ENCODE measurements around the gene ESRRA. TPM values are rescaled to one million over a fixed set of nuclear protein-coding genes. Genes with fewer than 3 reads are reported as not detected.

Gene ESRRA
- total RNA-seq, 2 donors from 2014 or later = 40.5 to 42.4 TPM

DNA sequence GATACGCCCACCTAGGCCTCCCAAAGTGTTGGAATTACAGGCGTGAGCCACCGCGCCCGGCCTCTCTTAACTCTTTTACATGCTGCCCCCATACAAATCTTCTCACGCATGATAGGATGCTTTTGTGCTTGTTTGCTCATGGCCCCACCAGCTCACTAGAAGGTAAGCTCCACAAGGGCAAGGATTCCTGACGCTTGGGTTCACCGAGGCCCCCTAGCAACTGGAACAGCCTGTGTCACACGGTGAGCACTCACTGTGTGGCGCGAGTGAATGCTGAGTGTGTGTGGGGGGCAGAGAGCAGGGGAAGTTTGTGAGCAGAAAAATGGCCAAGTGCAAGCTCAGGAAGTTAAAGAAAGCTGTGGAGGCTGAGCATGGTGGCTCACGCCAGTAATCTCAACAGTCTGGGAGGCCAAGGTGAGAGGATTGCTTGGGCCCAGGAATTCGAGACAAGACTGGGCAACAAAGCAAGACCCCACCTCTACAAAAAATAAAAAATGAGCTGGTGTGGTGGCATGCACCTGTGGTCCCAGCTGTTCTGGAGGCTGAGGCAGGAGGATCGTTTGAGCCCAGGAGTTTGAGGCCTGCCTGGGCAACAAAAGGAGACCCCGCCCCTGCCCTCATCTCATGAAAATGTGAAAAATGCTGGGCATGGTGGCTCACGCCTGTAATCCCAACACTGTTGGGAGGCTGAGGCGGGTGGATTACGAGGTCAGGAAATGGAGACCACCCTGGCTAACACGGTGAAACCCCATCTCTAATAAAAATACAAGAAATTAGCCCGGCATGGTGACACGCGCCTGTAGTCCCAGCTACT, 23.2 kb upstream of the ESRRA start:
- ATAC-seq (replicated peaks in 1 of 2) (no peak), DNase-seq (no peak)
- no peak overlapping the region for H3K4me3 Mint-ChIP-seq
- H3K27me3 Mint-ChIP-seq (ENCODE audit: low read depth) = no peaks in the 10 kb centered on the region
- H3K36me3 Mint-ChIP-seq (ENCODE audit: insufficient read depth in 2 of 2) = peaks cover 2 to 6% of the 10 kb centered on the region in 2 donors
- no peak overlapping the region for H3K27ac Mint-ChIP-seq
- peaks cover 26% of the 10 kb centered on the region for H3K4me1 Mint-ChIP-seq (ENCODE audit: low read depth)
- H3K9me3 Mint-ChIP-seq = no peaks in the 10 kb centered on the region

DNA sequence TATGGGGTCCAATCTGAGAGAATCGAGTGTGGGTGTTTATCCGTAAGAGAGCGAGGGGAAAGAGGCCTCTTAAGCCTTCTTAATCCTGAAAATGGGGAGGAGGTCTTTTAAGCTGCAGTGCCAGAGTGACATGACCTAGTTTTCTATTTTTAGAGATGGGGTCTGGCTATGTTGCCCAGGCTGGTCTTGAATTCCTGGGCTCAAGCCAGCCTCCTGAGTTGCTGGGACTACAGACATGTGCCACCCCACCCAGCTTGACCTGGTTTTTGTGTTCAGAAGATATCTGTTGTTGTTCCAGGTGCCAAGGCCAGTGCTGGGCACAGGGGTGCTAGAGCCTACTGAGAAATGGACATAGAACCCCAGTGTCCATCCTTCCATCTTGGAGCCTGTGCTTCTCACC, 22.2 kb upstream of the ESRRA start:
- Mint-ChIP-seq H3K36me3 (ENCODE audit: insufficient read depth in 2 of 2) (peaks cover 2 to 6% of the 10 kb centered on the region in 2 donors), H3K27ac (no peak overlapping the region), H3K27me3 (ENCODE audit: low read depth) (no peaks in the 10 kb centered on the region), H3K4me3 (peak overlapping the region; percentile 46 to 53), H3K4me1 (ENCODE audit: low read depth) (peaks cover 26% of the 10 kb centered on the region), H3K9me3 (no peaks in the 10 kb centered on the region)
- ATAC-seq (replicated peaks in 1 of 2) = no peak
- no peak for DNase-seq

- H3K4me3 Mint-ChIP-seq = peak within 1 kb of the TSS; percentile 93 to 94
- peak within 1 kb of the TSS; percentile 82 for H3K27ac Mint-ChIP-seq
- DNase-seq (peak; percentile 91 to 94), ATAC-seq (replicated peaks in 1 of 2) (peak; percentile 91 to 92)
- H3K27me3 Mint-ChIP-seq (ENCODE audit: low read depth) = no peaks in the 10 kb centered on the region
- H3K4me1 Mint-ChIP-seq (ENCODE audit: low read depth) = peaks cover 26% of the 10 kb centered on the region
- no peaks in the 10 kb centered on the region for H3K9me3 Mint-ChIP-seq
- peaks cover 2 to 5% of the 10 kb centered on the region in 2 donors for H3K36me3 Mint-ChIP-seq (ENCODE audit: insufficient read depth in 2 of 2)
Observed at GRCh38 chr11:64284048-64284961, 21.0 kb upstream of the ESRRA start, which contains the start of gene BAD. TSS of gene BAD (minus strand) at chr11:64284665. CDS start at chr11:64284368, 297 bp downstream.

- ATAC-seq (replicated peaks in 1 of 2) (peak; percentile 71 to 76), DNase-seq (peak; percentile 94 to 97)
- no peaks in the 10 kb centered on the region for H3K9me3 Mint-ChIP-seq
- H3K27me3 Mint-ChIP-seq (ENCODE audit: low read depth) = peaks cover under 1% of the 10 kb centered on the region
- peaks cover 26% of the 10 kb centered on the region for H3K4me1 Mint-ChIP-seq (ENCODE audit: low read depth)
- peak within 1 kb of the TSS; percentile 87 for H3K27ac Mint-ChIP-seq
- H3K4me3 Mint-ChIP-seq = peak within 1 kb of the TSS; percentile 93 to 94
- peaks cover 3 to 5% of the 10 kb centered on the region in 2 donors for H3K36me3 Mint-ChIP-seq (ENCODE audit: insufficient read depth in 2 of 2)
Observed at GRCh38 chr11:64284962-64285884, 20.1 kb upstream of the ESRRA start, which contains the start of gene GPR137. TSS of gene GPR137 (plus strand) at chr11:64285848. CDS start at chr11:64286525, 677 bp downstream.

DNA sequence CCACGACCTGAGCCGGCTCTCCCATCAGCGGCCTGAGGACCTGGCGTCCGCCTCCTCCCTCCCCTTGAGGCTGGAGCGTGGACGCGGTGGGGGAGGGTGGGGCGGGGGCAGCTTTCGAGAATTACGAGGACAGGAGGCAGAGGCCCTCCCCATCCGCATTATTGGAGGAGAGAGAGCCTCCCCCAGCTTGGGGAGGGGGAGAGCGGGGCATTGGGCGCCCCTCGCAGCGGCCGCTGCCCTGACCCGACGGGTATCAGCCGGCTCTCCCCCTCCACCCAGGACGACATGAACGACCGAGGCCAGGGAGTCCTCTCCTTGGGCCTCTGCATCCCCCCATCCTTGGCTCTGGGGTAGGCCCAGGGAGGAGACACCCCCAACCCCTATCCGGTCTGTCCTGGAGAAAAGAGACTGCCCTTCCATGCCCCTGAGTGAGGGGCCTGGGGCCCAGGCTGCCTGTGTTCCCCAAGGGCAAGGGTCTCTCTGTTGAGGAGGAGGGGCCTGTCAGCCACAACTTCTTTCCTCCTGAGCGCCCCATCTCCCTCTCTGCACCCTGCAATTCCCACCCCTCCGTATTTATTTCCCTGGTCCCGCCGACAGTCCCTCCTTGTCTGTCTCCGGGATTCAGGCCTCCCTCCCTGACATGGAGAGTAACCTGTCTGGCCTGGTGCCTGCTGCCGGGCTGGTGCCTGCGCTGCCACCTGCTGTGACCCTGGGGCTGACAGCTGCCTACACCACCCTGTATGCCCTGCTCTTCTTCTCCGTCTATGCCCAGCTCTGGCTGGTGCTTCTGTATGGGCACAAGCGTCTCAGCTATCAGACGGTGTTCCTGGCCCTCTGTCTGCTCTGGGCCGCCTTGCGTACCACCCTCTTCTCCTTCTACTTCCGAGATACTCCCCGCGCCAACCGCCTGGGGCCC, 19.2 kb upstream of the ESRRA start:
- H3K27me3 Mint-ChIP-seq (ENCODE audit: low read depth) = peaks cover 9% of the 10 kb centered on the region
- H3K4me3 Mint-ChIP-seq = peak overlapping the region; percentile 86 to 93
- peaks cover 26% of the 10 kb centered on the region for H3K4me1 Mint-ChIP-seq (ENCODE audit: low read depth)
- H3K9me3 Mint-ChIP-seq = no peaks in the 10 kb centered on the region
- ATAC-seq (replicated peaks in 1 of 2) = no peak
- peaks cover 5 to 9% of the 10 kb centered on the region in 2 donors for H3K36me3 Mint-ChIP-seq (ENCODE audit: insufficient read depth in 2 of 2)
- peak in 1 of 2 donors; percentile 45 for DNase-seq
- peak overlapping the region; percentile 87 for H3K27ac Mint-ChIP-seq

DNA sequence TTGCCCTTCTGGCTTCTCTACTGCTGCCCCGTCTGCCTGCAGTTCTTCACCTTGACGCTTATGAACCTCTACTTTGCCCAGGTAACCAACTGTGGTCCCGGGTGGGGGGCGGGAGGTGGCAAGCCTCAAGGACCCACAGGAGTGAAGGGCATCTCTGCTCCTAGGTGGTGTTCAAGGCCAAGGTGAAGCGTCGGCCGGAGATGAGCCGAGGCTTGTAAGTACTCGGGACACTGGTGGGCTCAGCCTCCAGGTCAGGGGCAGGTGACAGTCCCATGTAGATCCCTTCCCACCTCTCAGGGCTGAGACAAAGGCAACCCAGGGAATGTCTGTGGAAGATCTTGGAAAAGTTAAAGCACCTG, 18.5 kb upstream of the ESRRA start:
- H3K36me3 Mint-ChIP-seq (ENCODE audit: insufficient read depth in 2 of 2) = peaks cover 5% of the 10 kb centered on the region in 2 donors
- no peaks in the 10 kb centered on the region for H3K9me3 Mint-ChIP-seq
- peaks cover 20% of the 10 kb centered on the region for H3K4me1 Mint-ChIP-seq (ENCODE audit: low read depth)
- peak overlapping the region; percentile 86 to 93 for H3K4me3 Mint-ChIP-seq
- H3K27me3 Mint-ChIP-seq (ENCODE audit: low read depth) = peaks cover 9% of the 10 kb centered on the region
- peak overlapping the region; percentile 87 for H3K27ac Mint-ChIP-seq
- no peak for ATAC-seq (replicated peaks in 1 of 2)
- DNase-seq = no peak

DNA sequence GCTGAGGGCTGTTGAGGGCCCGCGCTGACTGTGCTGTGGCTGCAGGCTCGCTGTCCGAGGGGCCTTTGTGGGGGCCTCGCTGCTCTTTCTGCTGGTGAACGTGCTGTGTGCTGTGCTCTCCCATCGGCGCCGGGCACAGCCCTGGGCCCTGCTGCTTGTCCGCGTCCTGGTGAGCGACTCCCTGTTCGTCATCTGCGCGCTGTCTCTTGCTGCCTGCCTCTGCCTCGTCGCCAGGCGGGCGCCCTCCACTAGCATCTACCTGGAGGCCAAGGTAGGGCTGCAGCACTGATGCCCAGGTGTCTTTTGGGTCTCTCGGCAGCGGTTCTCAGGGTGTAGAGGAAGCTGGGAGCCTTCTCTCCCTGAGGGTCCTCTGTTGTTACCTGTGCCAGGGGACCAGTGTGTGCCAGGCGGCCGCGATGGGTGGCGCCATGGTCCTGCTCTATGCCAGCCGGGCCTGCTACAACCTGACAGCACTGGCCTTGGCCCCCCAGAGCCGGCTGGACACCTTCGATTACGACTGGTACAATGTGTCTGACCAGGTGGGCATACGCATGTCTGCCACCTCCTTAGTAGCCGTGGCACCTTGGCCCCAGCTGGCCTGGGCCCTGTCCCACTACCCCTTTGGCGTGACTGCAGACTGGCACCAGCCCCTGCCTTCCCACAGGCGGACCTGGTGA, 17.5 kb upstream of the ESRRA start:
- Mint-ChIP-seq H3K4me3 (no peak overlapping the region), H3K9me3 (no peaks in the 10 kb centered on the region), H3K4me1 (ENCODE audit: low read depth) (peaks cover 18% of the 10 kb centered on the region), H3K27me3 (ENCODE audit: low read depth) (peaks cover 10% of the 10 kb centered on the region), H3K36me3 (ENCODE audit: insufficient read depth in 2 of 2) (peaks cover 4 to 5% of the 10 kb centered on the region in 2 donors), H3K27ac (no peak overlapping the region)
- ATAC-seq (replicated peaks in 1 of 2) (no peak), DNase-seq (no peak)

DNA sequence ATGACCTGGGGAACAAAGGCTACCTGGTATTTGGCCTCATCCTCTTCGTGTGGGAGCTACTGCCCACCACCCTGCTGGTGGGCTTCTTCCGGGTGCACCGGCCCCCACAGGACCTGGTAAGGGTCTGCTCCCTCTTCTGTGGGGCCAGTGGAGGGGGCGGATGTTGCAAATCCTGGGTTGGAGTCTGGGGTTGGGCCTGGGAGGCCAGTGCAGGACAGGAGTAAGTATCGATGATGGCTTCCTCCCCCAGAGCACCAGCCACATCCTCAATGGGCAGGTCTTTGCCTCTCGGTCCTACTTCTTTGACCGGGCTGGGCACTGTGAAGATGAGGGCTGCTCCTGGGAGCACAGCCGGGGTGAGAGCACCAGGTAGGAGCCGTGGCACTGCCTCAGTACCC, 17.0 kb upstream of the ESRRA start:
- Mint-ChIP-seq H3K4me3 (no peak overlapping the region), H3K27me3 (ENCODE audit: low read depth) (peaks cover 16% of the 10 kb centered on the region), H3K27ac (no peak overlapping the region), H3K9me3 (no peaks in the 10 kb centered on the region), H3K36me3 (ENCODE audit: insufficient read depth in 2 of 2) (peaks cover 4 to 5% of the 10 kb centered on the region in 2 donors), H3K4me1 (ENCODE audit: low read depth) (peaks cover 12% of the 10 kb centered on the region)
- no peak for DNase-seq
- ATAC-seq (replicated peaks in 1 of 2) = no peak

- ATAC-seq (replicated peaks in 1 of 2) = no peak
- Mint-ChIP-seq H3K36me3 (ENCODE audit: insufficient read depth in 2 of 2) (peaks cover 4 to 5% of the 10 kb centered on the region in 2 donors), H3K27ac (no peak overlapping the region), H3K9me3 (no peaks in the 10 kb centered on the region), H3K27me3 (ENCODE audit: low read depth) (peaks cover 23% of the 10 kb centered on the region), H3K4me1 (ENCODE audit: low read depth) (peaks cover 10% of the 10 kb centered on the region), H3K4me3 (no peak overlapping the region)
- no peak for DNase-seq
Observed at GRCh38 chr11:64289002-64289564, 16.2 kb upstream of the ESRRA start.

- Mint-ChIP-seq H3K27me3 (ENCODE audit: low read depth) (peaks cover 38% of the 10 kb centered on the region), H3K4me3 (peak overlapping the region; percentile 73 to 79), H3K4me1 (ENCODE audit: low read depth) (peaks cover 10% of the 10 kb centered on the region), H3K36me3 (ENCODE audit: insufficient read depth in 2 of 2) (peaks cover 4 to 5% of the 10 kb centered on the region in 2 donors), H3K27ac (peak overlapping the region; percentile 43), H3K9me3 (no peaks in the 10 kb centered on the region)
- no peak for ATAC-seq (replicated peaks in 1 of 2)
- no peak for DNase-seq
Observed at GRCh38 chr11:64290352-64291261, 14.7 kb upstream of the ESRRA start.

Measured in activated T-cell treated with anti-CD3 and anti-CD28 coated beads, Interleukin-2, amount 50 U/mL, for 72 hours (primary cell).